SK-N-SH treated with all-trans-retinoic acid at 6 μM for 48 hours (cell line): ENCODE data around the gene CBFA2T2.
A peak's percentile ranks its signal among the peaks of the same experiment; 100 is the strongest.

Experiments
- ATAC-seq: fragments of 200-7000 bp; cut with Tn5 transposase; 3 replicates; pipeline ENCODE4 v1.9.1; 2020; ENCODE audit warnings: mild to moderate bottlenecking, moderate library complexity
- ARNTL ChIP-seq: fragments of 450-650 bp; formaldehyde crosslinking; IDR thresholded peaks from 2 replicates; pipeline ENCODE4 v1.5.0; 2020; ENCODE audit warnings: low read depth, mild to moderate bottlenecking, moderate library complexity, borderline replicate concordance
- BACH2 ChIP-seq: fragments of 250-450 bp; sonication (Bioruptor Pico); IDR thresholded peaks from 2 replicates; pipeline ENCODE4 v1.9.0; 2021; ENCODE audit warnings: mild to moderate bottlenecking, borderline replicate concordance
- CREB5 ChIP-seq: fragments of 250-450 bp; sonication (Bioruptor Pico); IDR thresholded peaks from 2 replicates; pipeline ENCODE4 v1.5.1; 2020; ENCODE audit warnings: low read depth, mild to moderate bottlenecking, moderate library complexity
- CSDC2 ChIP-seq: fragments of 250-450 bp; sonication (Bioruptor Pico); IDR thresholded peaks from 2 replicates; pipeline ENCODE4 v1.5.0; 2020; ENCODE audit warnings: mild to moderate bottlenecking, moderate library complexity
- ESRRG ChIP-seq: fragments of 250-450 bp; sonication (Bioruptor Pico); IDR thresholded peaks from 2 replicates; pipeline ENCODE4 v1.6.1; 2021; ENCODE audit warnings: mild to moderate bottlenecking
- ISL1 ChIP-seq: fragments of 250-450 bp; sonication (Bioruptor Pico); IDR thresholded peaks from 2 replicates; pipeline ENCODE4 v2.1.2; 2022; ENCODE audit warnings: mild to moderate bottlenecking, moderate library complexity
- OSR1 ChIP-seq: fragments of 250-450 bp; sonication (Bioruptor Pico); IDR thresholded peaks from 2 replicates; pipeline ENCODE4 v1.8.0; 2022; ENCODE audit warnings: moderate library complexity, mild to moderate bottlenecking, inconsistent platforms
- POU6F1 ChIP-seq: fragments of 250-450 bp; sonication (Bioruptor Pico); IDR thresholded peaks from 2 replicates; pipeline ENCODE4 v1.8.0; 2021; ENCODE audit warnings: low read depth, mild to moderate bottlenecking, moderate library complexity, borderline replicate concordance
- PPARA ChIP-seq: fragments of 250-450 bp; sonication (Bioruptor Pico); IDR thresholded peaks from 2 replicates; pipeline ENCODE4 v1.5.0; 2020; ENCODE audit warnings: mild to moderate bottlenecking, borderline replicate concordance
- RARB ChIP-seq: fragments of 250-450 bp; sonication (Bioruptor Pico); IDR thresholded peaks from 2 replicates; pipeline ENCODE4 v1.8.0; 2021; ENCODE audit warnings: mild to moderate bottlenecking, moderate library complexity
- SNAI2 ChIP-seq: fragments of 250-450 bp; sonication (Bioruptor Pico); IDR thresholded peaks from 2 replicates; pipeline ENCODE4 v1.5.0; 2020; ENCODE audit warnings: mild to moderate bottlenecking, moderate library complexity
- TCF4 ChIP-seq: fragments of 250-450 bp; sonication (Bioruptor Pico); IDR thresholded peaks from 2 replicates; pipeline ENCODE4 v1.8.0; 2021; ENCODE audit warnings: mild to moderate bottlenecking, moderate library complexity, borderline replicate concordance
- TOX ChIP-seq: fragments of 250-450 bp; sonication (Bioruptor Pico); IDR thresholded peaks from 2 replicates; pipeline ENCODE4 v1.8.0; 2021; ENCODE audit warnings: mild to moderate bottlenecking, moderate library complexity, borderline replicate concordance
- TSHZ2 ChIP-seq: fragments of 250-450 bp; sonication (Bioruptor Pico); IDR thresholded peaks from 2 replicates; pipeline ENCODE4 v1.5.0; 2020; ENCODE audit warnings: mild to moderate bottlenecking, moderate library complexity
- ZC3H10 ChIP-seq: fragments of 250-450 bp; sonication (Bioruptor Pico); IDR thresholded peaks from 2 replicates; pipeline ENCODE4 v1.5.1; 2021; ENCODE audit warnings: mild to moderate bottlenecking, moderate library complexity
- ZFP3 ChIP-seq: fragments of 250-450 bp; sonication (Bioruptor Pico); IDR thresholded peaks from 2 replicates; pipeline ENCODE4 v1.5.0; 2020; ENCODE audit warnings: mild to moderate bottlenecking, moderate library complexity
- ZFP30 ChIP-seq: fragments of 450-650 bp; formaldehyde crosslinking; IDR thresholded peaks from 2 replicates; pipeline ENCODE4 v1.5.0; 2022; ENCODE audit warnings: mild to moderate bottlenecking, moderate library complexity
- ZNF565 ChIP-seq: fragments of 450-650 bp; formaldehyde crosslinking; conservative IDR thresholded peaks from 2 replicates; pipeline ENCODE4 v1.5.0; 2020; ENCODE audit warnings: low read depth, mild to moderate bottlenecking, moderate library complexity
- ZNF70 ChIP-seq: fragments of 450-650 bp; formaldehyde crosslinking; IDR thresholded peaks from 2 replicates; pipeline ENCODE4 v1.5.0; 2020; ENCODE audit warnings: mild to moderate bottlenecking, moderate library complexity
- ZNF8 ChIP-seq: fragments of 450-650 bp; formaldehyde crosslinking; IDR thresholded peaks from 2 replicates; pipeline ENCODE4 v1.5.0; 2020; ENCODE audit warnings: mild to moderate bottlenecking, moderate library complexity
- TF ChIP-seq, protein P1 (sequence below): fragments of 250-450 bp; sonication (Bioruptor Pico); IDR thresholded peaks from 2 replicates; pipeline ENCODE4 v1.5.1; 2021; ENCODE audit warnings: mild to moderate bottlenecking, moderate library complexity

The CBFA2T2 gene

GRCh38 chr20:33664085-33664761, 174.3 kb downstream of the CBFA2T2 start (continued):
- TF ChIP-seq, protein P1, sequence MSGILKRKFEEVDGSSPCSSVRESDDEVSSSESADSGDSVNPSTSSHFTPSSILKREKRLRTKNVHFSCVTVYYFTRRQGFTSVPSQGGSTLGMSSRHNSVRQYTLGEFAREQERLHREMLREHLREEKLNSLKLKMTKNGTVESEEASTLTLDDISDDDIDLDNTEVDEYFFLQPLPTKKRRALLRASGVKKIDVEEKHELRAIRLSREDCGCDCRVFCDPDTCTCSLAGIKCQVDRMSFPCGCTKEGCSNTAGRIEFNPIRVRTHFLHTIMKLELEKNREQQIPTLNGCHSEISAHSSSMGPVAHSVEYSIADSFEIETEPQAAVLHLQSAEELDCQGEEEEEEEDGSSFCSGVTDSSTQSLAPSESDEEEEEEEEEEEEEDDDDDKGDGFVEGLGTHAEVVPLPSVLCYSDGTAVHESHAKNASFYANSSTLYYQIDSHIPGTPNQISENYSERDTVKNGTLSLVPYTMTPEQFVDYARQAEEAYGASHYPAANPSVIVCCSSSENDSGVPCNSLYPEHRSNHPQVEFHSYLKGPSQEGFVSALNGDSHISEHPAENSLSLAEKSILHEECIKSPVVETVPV (CRISPR knock-in tag): no peak

DNA sequence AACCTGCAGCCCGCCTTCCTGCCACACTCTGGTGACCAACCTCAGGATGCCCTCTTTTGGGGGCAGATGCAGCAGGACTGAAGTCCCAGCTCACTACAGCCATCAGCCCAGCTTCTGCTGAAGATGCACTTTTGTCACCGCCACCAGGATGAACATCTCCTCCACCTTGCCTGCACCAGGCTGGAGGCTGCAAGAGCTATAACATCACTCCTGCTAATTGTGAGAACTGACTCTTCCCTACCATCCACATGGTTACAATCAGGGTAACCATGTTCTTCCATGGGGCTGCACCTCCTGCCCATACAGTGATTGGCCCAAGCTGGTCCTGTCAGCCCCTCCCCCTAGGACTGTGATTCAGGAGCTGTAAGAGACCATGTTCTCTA, 174.9 kb downstream of the CBFA2T2 start:
- no peak for ATAC-seq
- TF ChIP-seq ZNF565 (CRISPR knock-in tag): no peak
- TF ChIP-seq OSR1 (CRISPR knock-in tag): no peak
- TF ChIP-seq ISL1 (CRISPR knock-in tag): no peak
- no peak for TF ChIP-seq PPARA (CRISPR knock-in tag)
- no peak for TF ChIP-seq ZC3H10 (CRISPR knock-in tag)
- no peak for TF ChIP-seq SNAI2 (CRISPR knock-in tag)
- TF ChIP-seq ZFP30 (CRISPR knock-in tag): no peak
- TF ChIP-seq BACH2 (CRISPR knock-in tag): no peak
- TF ChIP-seq ESRRG (CRISPR knock-in tag): no peak
- no peak for TF ChIP-seq ZNF8 (CRISPR knock-in tag)
- TF ChIP-seq, protein P1 (CRISPR knock-in tag): no peak
- TF ChIP-seq ZFP3: no peak
- no peak for TF ChIP-seq ZNF70 (CRISPR knock-in tag)
- TF ChIP-seq TOX (CRISPR knock-in tag): no peak
- TF ChIP-seq CREB5: no peak
- TF ChIP-seq RARB (CRISPR knock-in tag): no peak
- TF ChIP-seq POU6F1 (CRISPR knock-in tag): no peak
- no peak for TF ChIP-seq TCF4 (CRISPR knock-in tag)

GRCh38 chr20:33666293-33667244, 176.7 kb downstream of the CBFA2T2 start, which contains the start of gene ACTL10:
Gene ACTL10 (plus strand): TSS chr20:33666943. CDS start chr20:33667498, 555 bp downstream.
- no peak for TF ChIP-seq CREB5
- TF ChIP-seq TSHZ2 (CRISPR knock-in tag): no peak
- no peak for TF ChIP-seq ISL1 (CRISPR knock-in tag)
- TF ChIP-seq ARNTL (CRISPR knock-in tag): no peak
- no peak for TF ChIP-seq RARB (CRISPR knock-in tag)
- TF ChIP-seq ZNF565 (CRISPR knock-in tag): no peak
- TF ChIP-seq POU6F1 (CRISPR knock-in tag): no peak
- TF ChIP-seq CSDC2 (CRISPR knock-in tag): no peak
- ATAC-seq: peak; percentile 61
